HepG2 (cell line): Measurements from ENCODE around the gene PSMD1. TPM values are rescaled to one million over a fixed set of nuclear protein-coding genes. Genes with fewer than 3 reads are reported as not detected.
A peak's percentile ranks its signal among the peaks of the same experiment; 100 is the strongest.

ENCODE experiments used
- BRD4 ChIP-seq: sonication (generic); formaldehyde crosslinking; IDR thresholded peaks from 2 replicates; pipeline ENCODE4 v1.4.0; 2020; ENCODE audit warnings: missing genetic modification reagents
- CEBPB ChIP-seq: IDR thresholded peaks from 2 replicates; pipeline ENCODE4 v1.6.1; 2011; ENCODE audit warnings: low read depth, low read length, improper control_type of control experiment, borderline replicate concordance
- JUN ChIP-seq: sonication (generic); formaldehyde crosslinking; IDR thresholded peaks from 2 replicates; pipeline ENCODE4 v1.4.0; 2020; ENCODE audit warnings: mild to moderate bottlenecking, missing genetic modification reagents
- KDM4B ChIP-seq: sonication (generic); formaldehyde crosslinking; IDR thresholded peaks from 2 replicates; pipeline ENCODE4 v1.4.0; 2020; ENCODE audit warnings: missing genetic modification reagents
- KLF16 ChIP-seq, 2 experiments: sonication (generic) in 1 of 2; formaldehyde crosslinking in 1 of 2; IDR thresholded peaks; 2 replicates each; pipeline versions ENCODE4 v1.6.1 to v1.8.0; 2016 to 2023; ENCODE audit warnings: missing genetic modification reagents in 2 of 2, missing compliant biosample characterization in 1 of 2
- MLXIP ChIP-seq: sonication (generic); formaldehyde crosslinking; IDR thresholded peaks from 2 replicates; pipeline ENCODE4 v1.9.0; 2021; ENCODE audit warnings: missing genetic modification reagents, borderline replicate concordance
- PRPF4 ChIP-seq: fragments of 200-400 bp; formaldehyde crosslinking; IDR thresholded peaks from 2 replicates; pipeline ENCODE4 v1.6.1; 2016; ENCODE audit warnings: low read length, low read depth; ENCODE audit not compliant: poor library complexity, severe bottlenecking
- RBM22 ChIP-seq: fragments of 200-400 bp; formaldehyde crosslinking; optimal IDR thresholded peaks from 2 replicates; pipeline ENCODE3; 2017; ENCODE audit warnings: mild to moderate bottlenecking, low read length, moderate library complexity
- SMAD9 ChIP-seq: sonication (generic); formaldehyde crosslinking; IDR thresholded peaks from 2 replicates; pipeline ENCODE4 v1.5.1; 2020; ENCODE audit warnings: mild to moderate bottlenecking, missing genetic modification reagents
- ZFP62 ChIP-seq: sonication (generic); formaldehyde crosslinking; IDR thresholded peaks from 2 replicates; pipeline ENCODE4 v1.4.0; 2020; ENCODE audit warnings: missing genetic modification reagents
- ZKSCAN8 ChIP-seq: IDR thresholded peaks from 2 replicates; pipeline ENCODE4 v1.6.1; 2016; ENCODE audit warnings: borderline replicate concordance, missing genetic modification reagents, missing compliant biosample characterization
- ZNF12 ChIP-seq: sonication (generic); formaldehyde crosslinking; IDR thresholded peaks from 2 replicates; pipeline ENCODE4 v1.5.0; 2020; ENCODE audit warnings: missing genetic modification reagents
- ZNF180 ChIP-seq: sonication (generic); formaldehyde crosslinking; IDR thresholded peaks from 2 replicates; pipeline ENCODE4 v1.4.0; 2020; ENCODE audit warnings: low read depth, missing genetic modification reagents, borderline replicate concordance
- ZNF256 ChIP-seq: sonication (generic); formaldehyde crosslinking; conservative IDR thresholded peaks from 2 replicates; pipeline ENCODE4 v1.4.0; 2020; ENCODE audit warnings: missing genetic modification reagents
- ZNF724P ChIP-seq: sonication (generic); formaldehyde crosslinking; IDR thresholded peaks from 2 replicates; pipeline ENCODE4 v1.8.0; 2022; ENCODE audit warnings: missing genetic modification reagents, borderline replicate concordance
- ZNF737 ChIP-seq: sonication (generic); formaldehyde crosslinking; IDR thresholded peaks from 2 replicates; pipeline ENCODE4 v1.5.0; 2020; ENCODE audit warnings: missing genetic modification reagents, mild to moderate bottlenecking, borderline replicate concordance
- ZNF747 ChIP-seq: sonication (generic); formaldehyde crosslinking; IDR thresholded peaks from 2 replicates; pipeline ENCODE4 v1.8.1; 2023; ENCODE audit warnings: missing genetic modification reagents, mild to moderate bottlenecking, borderline replicate concordance
- ZNF781 ChIP-seq: sonication (generic); formaldehyde crosslinking; IDR thresholded peaks from 2 replicates; pipeline ENCODE4 v1.5.1; 2020; ENCODE audit warnings: borderline replicate concordance, mild to moderate bottlenecking, missing genetic modification reagents; ENCODE audit errors: not compliant biosample characterization
- ZNF879 ChIP-seq: sonication (generic); formaldehyde crosslinking; IDR thresholded peaks from 2 replicates; pipeline ENCODE4 v1.8.1; 2023; ENCODE audit warnings: missing genetic modification reagents
- polyA plus RNA-seq, 8 experiments: library from polyadenylated mRNA; depleted of rRNA in 3 of 8; stranded (reverse) in 7 of 8; unstranded in 1 of 8; fragments of >200 nt; fragmentation: Illumina TruSeq in 4 of 8; extraction: Trizol in 4 of 8; gene quantifications; 2 replicates each; pipeline versions ENCODE4 v1.2.1 to v1.2.3, GENCODE V29; 2011 to 2016; ENCODE audit warnings: low read depth in 4 of 8, missing spikeins in 1 of 8, mixed read lengths in 1 of 8; ENCODE audit not compliant: insufficient read depth in 1 of 8
- total RNA-seq, 5 experiments: library from RNA; depleted of rRNA; stranded (reverse); fragments of >200 nt; fragmentation: Illumina TruSeq; extraction: Trizol; gene quantifications; 2 replicates each; pipeline ENCODE4 v1.2.3, GENCODE V29; 2016; ENCODE audit warnings: low read depth in 1 of 5
- TF ChIP-seq, protein P1 (sequence below): sonication (generic); formaldehyde crosslinking; IDR thresholded peaks from 2 replicates; pipeline ENCODE4 v1.9.0; 2021; ENCODE audit warnings: missing genetic modification reagents, mild to moderate bottlenecking, borderline replicate concordance
- TF ChIP-seq, protein P2 (sequence below): sonication (generic); formaldehyde crosslinking; IDR thresholded peaks from 2 replicates; pipeline ENCODE4 v1.4.0; 2020; ENCODE audit warnings: missing genetic modification reagents
- TF ChIP-seq, protein P3 (sequence below): sonication (generic); formaldehyde crosslinking; IDR thresholded peaks from 2 replicates; pipeline ENCODE4 v1.5.0; 2020; ENCODE audit warnings: mild to moderate bottlenecking, low read depth, missing genetic modification reagents, borderline replicate concordance
- TF ChIP-seq, protein P4 (sequence below): sonication (generic); formaldehyde crosslinking; IDR thresholded peaks from 2 replicates; pipeline ENCODE4 v1.4.0; 2020; ENCODE audit warnings: mild to moderate bottlenecking, missing genetic modification reagents

PSMD1 gene
- total and polyA plus RNA-seq, 2 of the 13 experiments (the other 11 are each of a cell fraction or from before 2014, with no cell fraction given), result 136 to 191 TPM

DNA sequence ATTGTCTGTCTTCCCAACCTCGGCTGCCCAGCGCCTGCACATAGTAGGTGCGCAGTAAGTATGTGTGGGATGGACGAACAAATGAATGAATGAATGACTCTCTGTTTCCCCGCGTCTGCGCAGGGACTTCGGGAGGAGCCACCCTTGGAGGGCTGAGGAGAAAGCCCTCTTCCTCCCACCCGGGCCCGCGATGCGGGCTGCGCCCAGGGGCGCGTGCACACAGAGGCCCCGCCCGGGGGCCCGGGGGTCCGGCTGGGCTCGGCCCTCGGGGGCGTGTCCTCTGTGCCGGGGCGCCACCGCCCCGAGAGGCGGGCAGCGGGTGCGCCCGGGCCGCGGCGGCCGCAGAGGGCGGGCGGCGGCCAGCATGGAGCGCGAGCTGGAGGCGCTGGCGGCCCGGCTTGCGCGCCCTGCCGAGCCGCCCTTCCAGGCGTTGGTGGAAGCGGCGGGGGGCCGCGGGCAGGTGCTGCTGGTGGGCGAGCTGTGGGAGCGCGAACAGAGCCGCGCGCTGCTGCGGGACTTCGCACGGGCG is 19.4 kb upstream of the PSMD1 start, which contains the start of gene C2orf72 (continued):
- TF ChIP-seq, protein P1, sequence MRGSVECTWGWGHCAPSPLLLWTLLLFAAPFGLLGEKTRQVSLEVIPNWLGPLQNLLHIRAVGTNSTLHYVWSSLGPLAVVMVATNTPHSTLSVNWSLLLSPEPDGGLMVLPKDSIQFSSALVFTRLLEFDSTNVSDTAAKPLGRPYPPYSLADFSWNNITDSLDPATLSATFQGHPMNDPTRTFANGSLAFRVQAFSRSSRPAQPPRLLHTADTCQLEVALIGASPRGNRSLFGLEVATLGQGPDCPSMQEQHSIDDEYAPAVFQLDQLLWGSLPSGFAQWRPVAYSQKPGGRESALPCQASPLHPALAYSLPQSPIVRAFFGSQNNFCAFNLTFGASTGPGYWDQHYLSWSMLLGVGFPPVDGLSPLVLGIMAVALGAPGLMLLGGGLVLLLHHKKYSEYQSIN (CRISPR knock-in tag), result no peak
- TF ChIP-seq ZNF747 (CRISPR knock-in tag) (no peak), ZNF737 (CRISPR knock-in tag) (no peak), ZNF12 (CRISPR knock-in tag) (no peak), RBM22 (no peak), ZNF879 (CRISPR knock-in tag) (no peak), ZFP62 (CRISPR knock-in tag) (no peak), BRD4 (CRISPR knock-in tag) (0 out of 2 replicates have a peak, but pooled peaks have one; percentile 28), ZKSCAN8 (no peak), ZNF256 (CRISPR knock-in tag) (no peak), ZNF180 (no peak), KDM4B (CRISPR knock-in tag) (no peak), MLXIP (CRISPR knock-in tag) (no peak), PRPF4 (no peak), SMAD9 (no peak), ZNF781 (CRISPR knock-in tag) (no peak), KLF16 (CRISPR knock-in tag; IDR thresholded peaks at IDR 0.05) (no peak), ZNF724P (no peak), JUN (CRISPR knock-in tag) (no peak), CEBPB (no peak)
- TF ChIP-seq, protein P2, sequence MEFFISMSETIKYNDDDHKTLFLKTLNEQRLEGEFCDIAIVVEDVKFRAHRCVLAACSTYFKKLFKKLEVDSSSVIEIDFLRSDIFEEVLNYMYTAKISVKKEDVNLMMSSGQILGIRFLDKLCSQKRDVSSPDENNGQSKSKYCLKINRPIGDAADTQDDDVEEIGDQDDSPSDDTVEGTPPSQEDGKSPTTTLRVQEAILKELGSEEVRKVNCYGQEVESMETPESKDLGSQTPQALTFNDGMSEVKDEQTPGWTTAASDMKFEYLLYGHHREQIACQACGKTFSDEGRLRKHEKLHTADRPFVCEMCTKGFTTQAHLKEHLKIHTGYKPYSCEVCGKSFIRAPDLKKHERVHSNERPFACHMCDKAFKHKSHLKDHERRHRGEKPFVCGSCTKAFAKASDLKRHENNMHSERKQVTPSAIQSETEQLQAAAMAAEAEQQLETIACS (CRISPR knock-in tag), result peak; percentile 77
- TF ChIP-seq, protein P3, sequence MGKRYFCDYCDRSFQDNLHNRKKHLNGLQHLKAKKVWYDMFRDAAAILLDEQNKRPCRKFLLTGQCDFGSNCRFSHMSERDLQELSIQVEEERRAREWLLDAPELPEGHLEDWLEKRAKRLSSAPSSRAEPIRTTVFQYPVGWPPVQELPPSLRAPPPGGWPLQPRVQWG, result no peak
- TF ChIP-seq, protein P4, sequence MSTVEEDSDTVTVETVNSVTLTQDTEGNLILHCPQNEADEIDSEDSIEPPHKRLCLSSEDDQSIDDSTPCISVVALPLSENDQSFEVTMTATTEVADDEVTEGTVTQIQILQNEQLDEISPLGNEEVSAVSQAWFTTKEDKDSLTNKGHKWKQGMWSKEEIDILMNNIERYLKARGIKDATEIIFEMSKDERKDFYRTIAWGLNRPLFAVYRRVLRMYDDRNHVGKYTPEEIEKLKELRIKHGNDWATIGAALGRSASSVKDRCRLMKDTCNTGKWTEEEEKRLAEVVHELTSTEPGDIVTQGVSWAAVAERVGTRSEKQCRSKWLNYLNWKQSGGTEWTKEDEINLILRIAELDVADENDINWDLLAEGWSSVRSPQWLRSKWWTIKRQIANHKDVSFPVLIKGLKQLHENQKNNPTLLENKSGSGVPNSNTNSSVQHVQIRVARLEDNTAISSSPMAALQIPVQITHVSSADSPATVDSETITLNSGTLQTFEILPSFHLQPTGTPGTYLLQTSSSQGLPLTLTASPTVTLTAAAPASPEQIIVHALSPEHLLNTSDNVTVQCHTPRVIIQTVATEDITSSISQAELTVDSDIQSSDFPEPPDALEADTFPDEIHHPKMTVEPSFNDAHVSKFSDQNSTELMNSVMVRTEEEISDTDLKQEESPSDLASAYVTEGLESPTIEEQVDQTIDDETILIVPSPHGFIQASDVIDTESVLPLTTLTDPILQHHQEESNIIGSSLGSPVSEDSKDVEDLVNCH (CRISPR knock-in tag), result no peak
